GM15510 (cell line): ENCODE measurements around the gene TTLL3.

Source experiments
- POLR2A ChIP-seq: IDR thresholded peaks from 3 replicates; pipeline ENCODE4 v1.6.1; 2011; ENCODE audit warnings: borderline replicate concordance; ENCODE audit not compliant: insufficient read length; ENCODE audit errors: extremely low read depth

The TTLL3 gene

DNA sequence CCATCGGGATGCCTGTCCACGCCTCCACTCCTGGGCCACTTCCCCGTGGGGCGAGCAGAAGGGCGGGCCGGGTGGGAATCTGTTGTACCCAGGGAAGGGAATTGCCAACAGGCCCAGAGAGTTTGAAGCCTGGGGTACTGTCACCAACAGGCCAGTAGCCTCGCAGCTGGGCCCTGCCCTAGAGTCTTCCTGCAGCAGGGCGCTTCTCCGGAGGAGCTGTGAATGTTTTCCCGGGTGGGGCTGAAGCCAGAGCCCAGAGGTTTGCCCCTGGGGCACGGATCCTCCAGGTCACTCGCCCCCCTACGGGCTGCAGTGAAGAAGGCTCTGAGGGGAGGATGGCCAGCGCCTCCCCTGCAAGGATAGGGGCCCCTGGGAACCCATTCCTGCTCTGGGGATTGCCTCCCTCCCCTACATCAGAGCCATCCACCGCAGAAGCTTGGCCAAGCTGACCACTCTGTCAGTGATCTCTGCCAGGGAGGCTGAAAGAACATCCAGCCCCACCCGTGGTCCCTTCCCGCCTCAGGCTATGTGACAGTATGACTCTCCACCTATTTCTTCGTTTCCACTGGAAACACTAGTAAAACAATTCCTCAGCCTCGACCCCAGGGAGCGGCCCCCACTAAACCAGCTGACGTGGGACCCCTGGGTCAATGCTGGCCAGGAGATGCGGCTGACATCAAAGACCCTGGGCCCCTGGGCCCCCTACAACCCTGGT is 53.2 kb downstream of the TTLL3 start:
- TF ChIP-seq POLR2A: no peak

GRCh38 chr3:9864200-9864927 is 54.3 kb downstream of the TTLL3 start:
- no peak for TF ChIP-seq POLR2A

DNA sequence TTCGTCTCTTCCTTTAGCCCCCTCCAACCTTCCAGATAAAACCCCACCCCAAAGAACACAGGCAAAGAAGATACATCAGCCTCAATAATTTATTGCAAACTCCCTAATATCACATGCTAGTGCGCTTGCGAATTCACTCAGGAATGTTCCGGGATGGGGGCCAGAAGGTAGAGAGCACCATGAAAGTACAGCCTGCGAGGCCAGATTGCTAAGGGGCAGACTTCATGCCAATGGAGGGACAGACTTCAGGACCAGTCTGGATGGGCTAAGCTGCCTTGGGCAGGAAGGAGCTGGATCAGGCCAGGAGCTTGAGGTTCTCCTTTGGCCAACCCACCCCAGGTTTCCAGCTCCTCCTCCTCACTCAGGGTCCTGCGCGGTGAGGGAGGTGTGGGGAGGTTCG is 56.6 kb downstream of the TTLL3 start:
- no peak for TF ChIP-seq POLR2A

GRCh38 chr3:9867106-9867505 is 57.0 kb downstream of the TTLL3 start:
- no peak for TF ChIP-seq POLR2A

DNA sequence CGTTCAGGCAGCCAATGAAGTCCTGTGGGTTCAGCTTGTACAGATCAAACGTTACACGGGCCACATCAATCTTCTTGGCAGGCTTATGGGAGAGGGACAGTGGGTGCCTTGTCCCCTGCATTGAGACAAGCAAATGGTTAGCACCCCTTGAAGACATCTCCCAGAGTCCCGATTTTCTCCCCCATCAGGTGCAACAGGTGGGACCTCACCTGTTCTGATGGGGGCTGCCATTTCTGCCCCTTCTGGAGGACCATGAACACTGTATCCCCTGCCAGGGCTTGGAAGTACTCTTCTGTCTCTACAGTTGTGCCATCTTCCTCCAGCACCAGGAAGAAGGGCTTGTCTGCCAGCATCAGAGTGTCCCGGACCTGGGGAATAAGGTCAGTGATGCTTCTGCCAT is 59.9 kb downstream of the TTLL3 start:
- TF ChIP-seq POLR2A: no peak

- no peak for TF ChIP-seq POLR2A
These were observed 60.9 kb downstream of the TTLL3 start for GRCh38 chr3:9870978-9871377.

DNA sequence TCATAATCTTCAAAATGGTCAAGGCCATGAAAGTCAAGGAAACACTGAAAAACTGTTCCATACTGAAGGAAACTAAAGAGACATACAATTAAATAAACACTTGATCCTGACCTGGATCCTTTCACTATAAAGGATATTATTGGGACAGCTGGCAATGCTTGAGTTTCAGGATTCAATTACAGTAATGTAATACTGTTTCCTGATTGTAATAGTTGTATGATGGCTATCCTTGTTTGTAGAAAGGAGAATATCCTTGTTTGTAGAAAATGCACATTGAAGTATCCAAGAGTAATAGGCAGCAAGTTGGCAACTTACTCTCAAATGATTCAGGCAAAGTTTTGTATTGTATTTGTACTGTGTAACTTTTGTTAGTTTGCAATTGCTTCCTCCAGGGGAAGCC is 65.4 kb downstream of the TTLL3 start:
- no peak for TF ChIP-seq POLR2A

- no peak for TF ChIP-seq POLR2A
These were observed 66.9 kb downstream of the TTLL3 start for GRCh38 chr3:9876991-9877390.

GRCh38 chr3:9878700-9879099 is 68.6 kb downstream of the TTLL3 start:
- no peak for TF ChIP-seq POLR2A

DNA sequence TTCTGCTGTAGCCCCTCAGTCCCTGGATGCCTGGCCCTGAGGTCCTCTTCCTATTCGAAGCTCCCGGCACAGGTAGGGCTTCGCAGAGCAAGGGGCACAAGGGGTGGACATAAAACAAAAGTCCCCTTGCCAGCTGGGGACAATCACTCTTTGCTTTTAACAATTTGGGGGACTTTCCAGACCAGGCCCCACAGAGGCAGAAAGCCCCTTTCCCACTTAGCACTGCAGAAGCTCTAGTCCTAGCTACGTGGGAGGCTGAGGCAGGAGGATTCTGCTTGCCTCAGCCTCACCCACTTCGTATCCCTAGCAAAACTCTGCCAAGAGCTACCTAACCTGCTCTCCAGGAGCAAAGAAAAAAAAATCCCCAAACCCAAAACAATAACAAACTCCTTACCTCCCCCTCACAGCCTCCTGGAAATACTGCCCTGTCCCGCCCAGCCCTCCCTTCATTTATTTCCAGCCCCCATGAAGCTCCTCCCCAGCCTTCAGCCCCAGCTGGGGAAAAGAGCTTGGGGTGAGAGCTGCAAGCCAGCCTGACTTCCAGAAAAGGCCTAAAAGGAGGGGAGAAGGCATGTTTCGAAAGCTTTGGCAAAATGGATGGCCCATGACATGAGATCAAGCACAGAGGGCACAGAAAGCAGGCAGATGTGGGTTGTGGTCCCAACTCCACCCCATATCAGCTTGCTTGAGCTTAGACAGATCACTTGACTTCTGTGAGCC is 69.9 kb downstream of the TTLL3 start, which contains the start of gene CIDEC:
CIDEC (minus strand) TSS at position 424 of the 720 bp plus-strand sequence. CDS start 1,767 bp downstream, outside the sequence.
- TF ChIP-seq POLR2A: no peak

- TF ChIP-seq POLR2A: no peak
These were observed 71.4 kb downstream of the TTLL3 start for GRCh38 chr3:9881441-9881840.

- TF ChIP-seq POLR2A: no peak
These were observed 73.9 kb downstream of the TTLL3 start for GRCh38 chr3:9883706-9884554.

GRCh38 chr3:9884555-9885165 is 74.6 kb downstream of the TTLL3 start:
- no peak for TF ChIP-seq POLR2A
